H1 (cell line): ENCODE results near the gene ALAS1.

ENCODE experiments used
- ATF3 ChIP-seq: IDR thresholded peaks from 2 replicates; pipeline ENCODE4 v1.6.1; 2011; ENCODE audit warnings: low read depth, mild to moderate bottlenecking, low read length; ENCODE audit not compliant: insufficient read depth
- CTCF ChIP-seq, 3 experiments: IDR thresholded peaks; 1 replicate in 2 of 3; 2 replicates in 1 of 3; pipeline versions ENCODE4 v1.5.1 to v1.6.1; 2011; ENCODE audit warnings: low read length in 3 of 3, mild to moderate bottlenecking in 3 of 3, inconsistent platforms in 2 of 3, low read depth in 1 of 3, moderate library complexity in 1 of 3; ENCODE audit not compliant: insufficient read depth in 1 of 3; ENCODE audit errors: control extremely low read depth in 1 of 3
- HDAC6 ChIP-seq: IDR thresholded peaks from one replicate; pipeline ENCODE4 v1.7.1; 2012; ENCODE audit warnings: low read depth, mild to moderate bottlenecking, inconsistent platforms, low read length, moderate library complexity
- POLR2A ChIP-seq, 2 experiments: IDR thresholded peaks; 1 replicate in 1 of 2; 2 replicates in 1 of 2; pipeline ENCODE4 v1.6.1; 2011; ENCODE audit warnings: low read depth in 2 of 2, low read length in 2 of 2, mild to moderate bottlenecking in 2 of 2; ENCODE audit errors: control extremely low read depth in 1 of 2
- RAD21 ChIP-seq, 2 experiments: IDR thresholded peaks in 1 of 2; conservative IDR thresholded peaks in 1 of 2; 2 replicates each; pipeline ENCODE4 v1.6.1; 2011; ENCODE audit warnings: low read depth in 2 of 2, low read length in 2 of 2, improper control_type of control experiment in 1 of 2, inconsistent platforms in 1 of 2, mild to moderate bottlenecking in 1 of 2, moderate library complexity in 1 of 2
- RNF2 ChIP-seq: fragments of 200-900, 300-1000 bp; sonication (generic); IDR thresholded peaks from 2 replicates; pipeline ENCODE4 v1.7.1; 2016; ENCODE audit warnings: borderline replicate concordance, low read depth, mild to moderate bottlenecking, antibody characterized with exemption, low read length; ENCODE audit not compliant: poor library complexity, severe bottlenecking; ENCODE audit errors: missing control alignments
- SAP30 ChIP-seq: fragments of 300-600 bp; sonication (generic); IDR thresholded peaks from 2 replicates; pipeline ENCODE4 v1.7.1; 2012; ENCODE audit warnings: low read length, moderate library complexity, mild to moderate bottlenecking, inconsistent platforms; ENCODE audit not compliant: insufficient read depth, insufficient replicate concordance

- no peak for TF ChIP-seq HDAC6
- TF ChIP-seq CTCF (IDR thresholded peaks at IDR 0.05; ENCODE audit: control extremely low read depth in 1 of 3, insufficient read depth in 1 of 3, low read depth in 1 of 3, low read length in 3 of 3): no peak
- no peak for TF ChIP-seq RNF2
- TF ChIP-seq SAP30: no peak
- no peak for TF ChIP-seq RAD21 (IDR thresholded peaks at IDR 0.05 in 1 of 2, conservative IDR thresholded peaks at IDR 0.05 in 1 of 2; ENCODE audit: low read depth in 2 of 2, low read length in 2 of 2)
- TF ChIP-seq POLR2A (IDR thresholded peaks at IDR 0.05; ENCODE audit: control extremely low read depth in 1 of 2, low read depth in 2 of 2, low read length in 2 of 2): no peak
- TF ChIP-seq ATF3: no peak
These were observed 12.1 kb downstream of the ALAS1 start for GRCh38 chr3:52210037-52210436.
